Measurements from ENCODE around the gene TVP23B.

DNA sequence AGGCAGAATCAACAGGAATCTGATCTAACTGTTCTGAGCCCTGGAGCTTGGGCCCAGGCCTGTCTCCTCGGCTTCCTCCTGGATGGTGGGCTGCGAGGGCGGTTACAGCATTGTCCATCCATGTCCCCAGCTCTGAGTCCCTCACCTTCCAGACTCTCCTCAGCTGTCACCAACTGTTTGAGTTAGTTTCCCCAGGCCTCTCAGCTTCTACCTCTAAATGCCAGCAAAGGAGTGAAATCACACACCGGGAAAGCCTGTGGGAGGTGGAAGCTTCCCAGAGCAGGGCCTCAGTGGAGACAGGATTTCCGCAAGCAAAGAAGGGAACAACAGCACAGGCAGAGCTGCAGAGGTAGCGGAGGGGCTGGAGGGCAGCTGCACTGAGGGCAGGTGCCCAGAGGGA is 67.5 kb downstream of the TVP23B start:
- TF ChIP-seq CTCF (IDR thresholded peaks at IDR 0.05) (no peak), ZFX (IDR thresholded peaks at IDR 0.05; ENCODE audit: borderline replicate concordance) (no peak)

Data from 22Rv1 (cell line).